Dermis blood vessel endothelial cell (primary cell): ENCODE data around the gene FMO2. TPM values are rescaled to one million over a fixed set of nuclear protein-coding genes. Genes with fewer than 3 reads are reported as not detected.

Experiments
- total RNA-seq: library from RNA; depleted of rRNA; stranded (reverse); fragments of >200 nt; gene quantifications from 2 replicates; pipeline ENCODE4 v1.2.3, GENCODE V29; 2014

FMO2 gene
- total RNA-seq, 1 donor from 2014 or later, result not detected

Other genes starting within 250 kb of the FMO2 start
- not detected in 2 replicates for gene MROH9, start 249.8 kb upstream of the FMO2 start, total RNA-seq
- gene FMO3, start 94.4 kb upstream of the FMO2 start, total RNA-seq, result 0.37 TPM in 1 of 2 replicates, not detected in the other
- not detected in 2 replicates for gene FMO1, start 63.2 kb downstream of the FMO2 start, total RNA-seq
- 0.56 and 2.9 TPM in 2 replicates for gene FMO4, start 128.9 kb downstream of the FMO2 start, total RNA-seq